Activated CD4-positive, CD25-positive, alpha-beta regulatory T cell treated with anti-CD3 and anti-CD28 coated beads, Interleukin-2, amount 50 U/mL, for 16 hours (primary cell): ENCODE results near the gene MCOLN1.

Source experiments
- DNase-seq: peaks from one replicate; pipeline ENCODE4 v3.0.0-alpha.2; 2020; ENCODE audit warnings: low read depth, low spot score

Gene MCOLN1

DNA sequence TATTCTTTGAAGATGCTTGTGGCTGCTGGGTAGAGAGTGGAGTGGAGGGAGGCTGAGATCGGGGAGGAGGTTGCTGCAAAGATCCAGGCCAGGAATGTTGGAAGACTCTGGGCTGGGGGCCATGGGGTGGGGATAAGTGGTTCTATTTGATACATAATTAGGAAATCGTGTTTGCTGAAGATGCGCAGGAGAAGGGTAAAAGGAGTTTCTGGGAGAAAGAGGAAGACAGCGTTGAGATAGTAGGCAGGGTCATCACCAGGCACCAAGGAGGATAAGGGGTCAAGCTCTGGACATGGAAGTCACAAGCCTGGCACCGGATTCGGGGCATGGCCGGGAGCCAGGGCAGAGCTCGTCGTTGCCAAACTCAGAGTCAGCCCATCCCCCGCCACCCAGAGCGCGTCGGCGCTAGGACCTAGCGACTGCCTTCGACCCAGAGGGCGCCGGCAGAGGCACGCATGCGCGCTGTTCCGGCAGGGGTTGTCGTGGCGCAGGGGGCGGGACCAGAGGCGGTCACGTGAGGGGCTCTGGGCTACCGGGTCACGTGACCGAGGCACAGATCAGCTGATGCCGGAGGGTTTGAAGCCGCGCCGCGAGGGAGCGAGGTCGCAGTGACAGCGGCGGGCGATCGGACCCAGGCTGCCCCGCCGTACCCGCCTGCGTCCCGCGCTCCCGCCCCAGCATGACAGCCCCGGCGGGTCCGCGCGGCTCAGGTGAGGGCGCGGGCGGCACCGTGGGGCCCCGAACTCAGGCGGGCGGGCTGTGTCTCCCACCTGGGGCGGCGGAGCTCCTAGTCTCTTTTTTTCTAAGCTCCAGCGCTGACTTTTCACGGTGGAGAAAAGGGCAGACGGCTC is at the start of gene MCOLN1:
Gene MCOLN1 (plus strand): TSS at position 553 of the 851 bp plus-strand sequence. CDS start 127 bp downstream, at position 680.
- DNase-seq = peak; percentile 99

GRCh38 chr19:7475665-7476064 is 46.8 kb upstream of the MCOLN1 start:
- no peak for DNase-seq

DNA sequence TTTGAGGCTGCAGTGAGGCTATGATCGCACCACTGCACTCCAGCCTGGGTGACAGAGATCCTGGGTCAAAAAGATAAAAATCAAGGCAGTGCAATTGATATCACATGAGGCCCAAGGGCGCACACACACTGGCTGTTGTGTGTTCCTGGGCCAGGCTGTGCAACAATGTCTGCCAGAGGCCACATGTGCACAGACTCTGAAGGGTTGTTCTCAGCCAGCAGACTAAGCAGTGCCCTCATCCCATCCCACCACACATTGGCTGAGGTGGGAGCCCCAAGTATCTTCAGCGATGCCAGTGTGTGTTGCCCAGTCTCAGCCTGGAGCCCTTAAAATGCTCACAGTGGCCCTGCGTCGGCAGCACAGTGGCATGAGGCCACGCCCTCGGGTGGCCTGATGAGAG is 46.2 kb upstream of the MCOLN1 start:
- DNase-seq = no peak

- DNase-seq = no peak
These were observed 45.5 kb upstream of the MCOLN1 start for GRCh38 chr19:7476777-7477494.

- DNase-seq = no peak
These were observed 44.7 kb upstream of the MCOLN1 start for GRCh38 chr19:7477758-7478157.

- no peak for DNase-seq
These were observed 44.1 kb upstream of the MCOLN1 start for GRCh38 chr19:7478173-7478842.

DNA sequence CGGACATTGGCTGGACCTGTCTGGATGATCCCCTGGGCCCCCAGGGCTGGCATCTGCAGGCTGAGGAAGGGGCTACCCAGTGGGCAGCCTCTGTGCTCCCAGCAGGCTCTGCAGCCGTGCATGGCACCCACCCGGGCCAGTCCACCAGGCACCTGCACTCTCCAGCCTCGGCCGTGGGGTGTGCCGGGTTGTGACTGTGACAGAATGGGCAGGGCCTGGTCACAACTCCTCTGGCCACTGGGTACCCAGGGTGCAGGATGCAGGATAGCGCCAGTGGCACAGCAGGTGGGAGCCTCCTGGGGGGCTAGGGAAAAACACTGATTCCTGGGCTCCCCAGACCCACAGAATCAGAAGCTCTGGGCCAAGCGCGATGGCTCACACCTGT is 43.6 kb upstream of the MCOLN1 start:
- no peak for DNase-seq

DNA sequence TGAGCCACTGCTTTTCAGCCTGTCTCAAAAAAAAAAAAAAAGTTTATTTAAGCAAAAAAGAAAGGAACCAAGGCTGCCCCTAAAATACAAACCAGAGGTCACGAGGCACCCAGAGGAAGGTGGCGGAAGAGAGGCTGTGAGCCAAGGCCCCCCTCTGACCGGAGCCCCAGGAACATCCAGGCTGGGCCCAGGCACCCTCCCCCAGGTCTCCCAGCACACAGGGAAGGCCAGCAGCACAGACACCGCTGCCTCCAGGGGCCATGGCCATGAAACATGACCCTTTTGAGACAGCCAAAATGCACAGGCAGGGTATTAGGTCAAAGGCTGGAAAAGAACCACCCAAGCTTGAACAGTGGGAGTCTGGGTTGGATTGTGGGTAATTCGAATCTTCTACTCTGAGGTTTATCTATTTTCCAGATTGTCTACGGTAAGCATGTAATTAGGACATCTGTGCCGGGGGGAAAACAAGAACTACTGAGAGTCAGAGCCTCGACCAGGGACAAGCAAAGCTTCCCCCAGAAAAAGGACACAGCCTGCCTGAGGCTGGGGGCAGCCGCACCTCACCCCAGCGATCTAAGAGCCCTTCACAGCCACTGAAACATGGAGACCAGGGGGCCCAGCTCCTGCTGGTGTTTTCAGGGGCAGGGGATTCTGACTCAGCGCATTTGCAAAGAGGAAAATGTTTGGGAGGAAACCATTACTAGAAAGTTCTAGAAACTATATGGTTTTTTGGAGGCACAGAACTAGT is 42.0 kb upstream of the MCOLN1 start:
- DNase-seq = no peak

DNA sequence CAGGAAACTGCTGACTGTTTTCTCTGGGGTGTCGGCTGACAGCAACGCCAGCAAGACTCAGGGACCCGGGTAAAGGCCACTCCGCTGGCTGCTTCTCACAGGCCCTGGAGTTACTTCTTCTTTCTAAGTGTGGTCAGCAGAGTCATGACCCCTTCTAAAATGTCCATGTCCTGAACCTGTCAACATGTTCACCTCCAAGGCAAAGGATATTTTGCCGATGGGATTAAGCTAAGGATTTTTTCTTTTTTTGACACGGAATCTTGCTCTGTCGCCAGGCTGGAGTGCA is 41.5 kb upstream of the MCOLN1 start:
- DNase-seq = no peak

DNA sequence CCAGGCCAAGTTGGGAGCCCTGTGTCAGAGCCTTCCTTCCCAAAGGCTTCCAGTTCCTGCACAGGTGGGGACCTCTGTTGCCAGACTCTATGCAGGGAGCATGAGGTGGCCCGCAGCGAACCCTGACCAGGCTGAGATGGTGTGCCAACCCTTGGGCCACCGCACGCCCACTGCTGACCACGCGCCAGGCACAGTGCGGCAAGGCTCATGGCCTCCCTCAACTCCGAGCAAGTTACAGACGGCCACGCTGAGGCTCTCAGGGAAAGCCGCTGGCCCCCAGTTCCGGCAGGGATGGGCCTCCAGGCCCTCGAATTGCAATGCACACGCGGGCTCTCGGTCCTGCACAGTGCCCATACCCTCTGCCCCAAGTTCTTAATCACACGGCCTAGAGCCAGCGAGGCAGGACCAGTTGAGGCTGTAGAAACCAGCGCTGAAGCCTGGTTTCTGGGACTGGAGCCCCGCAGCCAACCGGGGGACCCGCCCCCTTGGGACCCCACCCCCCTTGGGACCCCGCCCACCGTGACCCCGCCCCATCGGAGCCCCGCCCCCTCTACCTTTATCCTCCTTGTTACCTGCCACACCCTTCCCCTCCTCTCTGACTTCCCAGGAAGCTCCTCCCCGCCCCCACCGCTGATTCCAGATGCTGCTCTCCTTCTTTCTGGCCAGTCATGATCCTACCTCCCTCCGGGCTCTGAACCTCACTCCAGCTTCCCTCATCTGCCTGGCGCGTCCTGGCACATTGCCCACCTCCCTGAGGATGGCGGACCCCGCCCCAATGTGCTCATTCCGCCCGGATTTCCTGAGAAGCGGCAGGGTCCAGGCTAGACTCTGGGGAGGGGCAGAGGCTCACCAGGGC is 39.6 kb upstream of the MCOLN1 start:
- no peak for DNase-seq

DNA sequence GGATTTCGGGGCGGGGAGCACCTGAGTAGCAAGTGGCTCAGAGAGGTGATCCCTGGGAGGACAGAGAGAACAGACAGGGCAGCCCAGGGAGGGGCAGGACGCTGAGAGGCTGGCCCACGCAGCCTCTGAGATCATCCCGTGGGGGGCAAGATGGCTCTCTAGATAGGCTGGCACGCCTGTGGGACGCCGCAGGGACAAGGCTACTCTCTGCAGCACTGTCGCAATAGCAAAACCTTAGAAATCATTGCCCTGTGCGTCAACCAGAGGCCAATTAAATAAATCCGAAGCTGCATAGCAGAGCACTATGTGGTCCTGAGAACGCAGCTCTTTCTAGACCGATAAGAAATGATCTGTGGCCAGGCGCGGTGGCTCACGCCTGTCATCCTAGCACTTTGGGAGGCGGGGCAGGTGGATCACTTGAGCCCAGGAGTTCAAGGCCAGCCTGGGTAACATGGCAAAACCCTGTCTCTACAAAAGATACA is 38.7 kb upstream of the MCOLN1 start:
- no peak for DNase-seq

- no peak for DNase-seq
These were observed 35.5 kb upstream of the MCOLN1 start for GRCh38 chr19:7486923-7487322.

GRCh38 chr19:7488736-7489353 is 33.6 kb upstream of the MCOLN1 start, which contains the start of gene PEX11G:
PEX11G (minus strand) TSS chr19:7489035; CDS start chr19:7489010, 25 bp downstream.
- peak; percentile 85 for DNase-seq

DNA sequence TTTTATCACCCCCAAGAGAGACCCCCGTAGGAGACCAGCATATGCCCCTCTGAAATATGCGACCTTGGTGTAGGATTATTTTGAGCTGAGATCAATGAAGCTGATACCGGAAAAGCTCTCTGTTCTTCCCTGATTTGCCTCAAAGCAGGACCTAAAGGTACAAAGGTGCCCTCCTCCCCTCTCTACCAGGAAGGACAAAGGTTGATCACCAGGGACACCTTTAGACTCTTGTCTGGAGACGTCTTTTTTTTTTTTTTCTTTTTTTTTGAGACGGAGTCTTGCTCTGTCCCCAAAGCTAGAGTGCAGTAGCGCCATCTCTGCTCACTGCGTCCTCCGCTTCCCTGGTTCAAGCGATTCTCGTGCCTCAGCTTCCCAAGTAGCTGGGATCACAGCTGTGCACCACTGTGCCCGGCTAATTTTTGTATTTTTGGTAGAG is 32.8 kb upstream of the MCOLN1 start:
- DNase-seq = no peak

GRCh38 chr19:7492142-7492541 is 30.3 kb upstream of the MCOLN1 start:
- no peak for DNase-seq

GRCh38 chr19:7492558-7492957 is 29.9 kb upstream of the MCOLN1 start:
- no peak for DNase-seq

DNA sequence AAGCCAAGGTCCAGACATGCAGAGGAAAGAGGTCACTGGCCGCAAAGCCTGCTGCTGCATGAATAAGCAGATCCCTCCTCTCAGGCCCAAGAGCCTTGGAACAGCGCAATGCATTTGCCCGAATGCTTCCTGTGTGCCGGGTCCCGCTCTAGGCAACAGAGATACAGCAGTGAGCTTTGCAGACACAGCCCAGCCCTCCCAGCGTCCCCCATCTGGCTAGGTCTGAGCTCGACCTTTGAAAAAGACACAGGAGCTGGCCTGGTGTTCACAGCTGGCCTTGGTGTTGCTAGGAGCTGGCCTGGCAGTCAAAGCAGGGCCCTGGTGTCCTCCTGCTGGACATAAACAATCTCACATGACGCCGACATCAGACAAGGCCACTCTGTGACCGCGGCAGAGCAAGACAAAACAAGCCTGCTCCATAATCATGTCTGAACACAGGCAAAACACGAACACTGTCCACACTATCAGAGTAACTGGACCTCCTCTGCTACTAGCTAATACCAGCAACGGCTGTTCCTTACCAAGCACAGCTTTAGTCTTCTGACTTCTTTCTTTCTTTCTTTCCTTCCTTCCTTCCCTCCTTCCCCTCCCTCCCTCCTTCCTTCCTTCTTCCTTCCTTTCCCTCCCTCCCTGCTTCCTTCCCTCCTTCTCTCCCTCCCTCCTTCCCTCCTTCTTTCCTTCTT is 27.9 kb upstream of the MCOLN1 start:
- DNase-seq = no peak

GRCh38 chr19:7497292-7497691 is 25.1 kb upstream of the MCOLN1 start:
- no peak for DNase-seq

DNA sequence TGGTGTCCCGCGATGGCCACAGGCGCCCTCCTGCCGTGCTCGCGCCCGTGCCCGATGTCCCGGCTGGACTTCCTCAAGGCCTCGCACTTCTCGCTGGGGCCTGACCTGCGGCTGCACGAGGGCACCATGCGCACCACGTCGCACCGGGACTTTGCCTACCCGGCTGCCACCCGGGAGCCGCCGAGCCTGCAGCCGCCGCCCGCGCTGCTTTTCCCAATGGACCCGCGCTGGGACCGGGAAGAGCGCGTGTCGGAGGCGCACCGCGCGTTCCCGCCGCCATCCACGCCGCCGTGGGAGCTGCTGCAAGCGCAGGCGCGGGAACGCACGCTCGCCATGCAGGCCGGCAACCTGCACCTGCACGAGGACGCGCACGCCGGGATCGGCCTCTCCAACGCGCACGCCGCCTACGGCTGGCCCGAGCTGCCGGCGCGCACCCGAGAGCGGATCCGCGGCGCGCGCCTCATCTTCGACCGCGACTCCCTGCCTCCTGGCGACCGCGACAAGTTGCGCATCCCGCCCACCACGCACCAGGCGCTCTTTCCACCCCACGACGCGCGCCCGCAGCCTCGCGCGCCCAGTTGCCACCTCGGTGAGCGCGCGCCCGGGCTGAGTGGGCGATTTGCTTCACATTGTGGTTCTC is 21.5 kb upstream of the MCOLN1 start:
- no peak for DNase-seq
